ENCODE data around the gene POLR1A.

Gene POLR1A

GRCh38 chr2:86015006-86015405 is 90.7 kb downstream of the POLR1A start:
- TF ChIP-seq CTCF (conservative IDR thresholded peaks at IDR 0.05; ENCODE audit: low read depth, low read length) = no peak
- no peak for DNase-seq (ENCODE audit: low read depth)

GRCh38 chr2:86014493-86014892 is 91.2 kb downstream of the POLR1A start:
- no peak for TF ChIP-seq CTCF (conservative IDR thresholded peaks at IDR 0.05; ENCODE audit: low read depth, low read length)
- no peak for DNase-seq (ENCODE audit: low read depth)
- no peak overlapping the region for H3K4me3 ChIP-seq (ENCODE audit: low read depth, low read length)

More at GRCh38 chr2:86015006-86015405, 90.7 kb downstream of the POLR1A start:
- no peak overlapping the region for H3K4me3 ChIP-seq (ENCODE audit: low read depth, low read length)

- no peak overlapping the region for H3K4me3 ChIP-seq (ENCODE audit: low read depth, low read length)
- TF ChIP-seq CTCF (conservative IDR thresholded peaks at IDR 0.05; ENCODE audit: low read depth, low read length) = no peak
- DNase-seq (ENCODE audit: low read depth) = no peak
These were observed 93.5 kb downstream of the POLR1A start for GRCh38 chr2:86012007-86012712.

- no peak overlapping the region for H3K4me3 ChIP-seq (ENCODE audit: low read depth, low read length)
- no peak for DNase-seq (ENCODE audit: low read depth)
- no peak for TF ChIP-seq CTCF (conservative IDR thresholded peaks at IDR 0.05; ENCODE audit: low read depth, low read length)
These were observed 94.2 kb downstream of the POLR1A start for GRCh38 chr2:86011449-86011941.

- no peak overlapping the region for H3K4me3 ChIP-seq (ENCODE audit: low read depth, low read length)
- no peak for DNase-seq (ENCODE audit: low read depth)
- no peak for TF ChIP-seq CTCF (conservative IDR thresholded peaks at IDR 0.05; ENCODE audit: low read depth, low read length)
These were observed 95.6 kb downstream of the POLR1A start for GRCh38 chr2:86010083-86010482.

GRCh38 chr2:86006524-86006923 is 99.2 kb downstream of the POLR1A start:
- DNase-seq (ENCODE audit: low read depth) = no peak
- no peak for TF ChIP-seq CTCF (conservative IDR thresholded peaks at IDR 0.05; ENCODE audit: low read depth, low read length)
- H3K4me3 ChIP-seq (ENCODE audit: low read depth, low read length) = no peak overlapping the region

- no peak for DNase-seq (ENCODE audit: low read depth)
- no peak overlapping the region for H3K4me3 ChIP-seq (ENCODE audit: low read depth, low read length)
- TF ChIP-seq CTCF (conservative IDR thresholded peaks at IDR 0.05; ENCODE audit: low read depth, low read length) = no peak
These were observed 101.7 kb downstream of the POLR1A start for GRCh38 chr2:86003967-86004366.
